ENCODE measurements around the gene SPSB2. TPM values are rescaled to one million over a fixed set of nuclear protein-coding genes. Genes with fewer than 3 reads are reported as not detected.

The SPSB2 gene
- polyA plus RNA-seq, 1 of the 3 experiments (the other 2 are of a cell fraction) = 16.9 TPM

DNA sequence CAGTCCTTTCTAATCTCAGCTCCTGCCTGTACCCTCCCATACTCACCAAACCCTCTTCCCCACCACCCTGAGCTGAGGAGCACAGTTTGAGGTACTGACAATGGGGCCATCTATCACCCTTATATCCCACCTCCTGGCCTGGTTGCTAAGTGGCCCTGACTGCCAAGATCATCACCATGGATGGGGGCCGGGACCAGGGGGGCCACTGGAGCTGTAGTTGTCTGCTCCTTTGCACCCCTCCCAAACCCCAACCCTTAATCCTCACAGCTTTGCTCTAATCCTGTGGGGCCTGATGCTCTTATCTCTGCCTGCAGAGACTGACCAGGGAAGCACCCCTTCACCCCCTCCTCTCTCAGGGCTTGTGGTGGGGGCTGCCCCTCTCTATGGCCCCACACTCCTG, 32.8 kb downstream of the SPSB2 start:
- no peaks in the 10 kb centered on the region for H3K9me3 ChIP-seq
- peaks cover 29 to 65% of the 10 kb centered on the region in 2 experiments for H3K36me3 ChIP-seq (replicated peaks in 1 of 2; ENCODE audit: control insufficient read depth in 1 of 2, insufficient read depth in 2 of 2, low read length in 1 of 2)
- H2AFZ ChIP-seq (ENCODE audit: low read depth) = no peak overlapping the region
- no peak overlapping the region for H3K27ac ChIP-seq (ENCODE audit: low read depth in 2 of 2, low read length in 1 of 2)
- 88% methylated on average over 1 of the region's 1 CpG for WGBS (ENCODE audit: low lambda C conversion rate)
- H3F3A ChIP-seq (replicated peaks; ENCODE audit: insufficient read depth) = peaks cover 8% of the 10 kb centered on the region
- H3K4me2 ChIP-seq = no peak overlapping the region
- no peaks in the 10 kb centered on the region for H3K4me1 ChIP-seq (ENCODE audit: control insufficient read depth in 1 of 2, insufficient read depth in 2 of 2, low read depth in 1 of 2, low read length in 1 of 2)
- 0 out of 2 replicates have a peak, but pooled peaks cover 6% of the 10 kb centered on the region for H4K20me1 ChIP-seq (ENCODE audit: insufficient read depth)
- no peaks in the 10 kb centered on the region for H3K9me2 ChIP-seq
- no peak overlapping the region for H3K9ac ChIP-seq
- TF ChIP-seq NRF1 (IDR thresholded peaks at IDR 0.05; ENCODE audit: low read depth, low read length) (no peak), EP300 (IDR thresholded peaks at IDR 0.05; ENCODE audit: borderline replicate concordance in 1 of 2, low read depth in 1 of 2, low read length in 1 of 2) (no peak), RXRA (IDR thresholded peaks at IDR 0.05; ENCODE audit: borderline replicate concordance, low read depth) (no peak)
- TF ChIP-seq, protein P1, sequence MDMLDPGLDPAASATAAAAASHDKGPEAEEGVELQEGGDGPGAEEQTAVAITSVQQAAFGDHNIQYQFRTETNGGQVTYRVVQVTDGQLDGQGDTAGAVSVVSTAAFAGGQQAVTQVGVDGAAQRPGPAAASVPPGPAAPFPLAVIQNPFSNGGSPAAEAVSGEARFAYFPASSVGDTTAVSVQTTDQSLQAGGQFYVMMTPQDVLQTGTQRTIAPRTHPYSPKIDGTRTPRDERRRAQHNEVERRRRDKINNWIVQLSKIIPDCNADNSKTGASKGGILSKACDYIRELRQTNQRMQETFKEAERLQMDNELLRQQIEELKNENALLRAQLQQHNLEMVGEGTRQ (IDR thresholded peaks at IDR 0.05; ENCODE audit: borderline replicate concordance, low read depth, low read length) = no peak
- TF ChIP-seq, protein P2, sequence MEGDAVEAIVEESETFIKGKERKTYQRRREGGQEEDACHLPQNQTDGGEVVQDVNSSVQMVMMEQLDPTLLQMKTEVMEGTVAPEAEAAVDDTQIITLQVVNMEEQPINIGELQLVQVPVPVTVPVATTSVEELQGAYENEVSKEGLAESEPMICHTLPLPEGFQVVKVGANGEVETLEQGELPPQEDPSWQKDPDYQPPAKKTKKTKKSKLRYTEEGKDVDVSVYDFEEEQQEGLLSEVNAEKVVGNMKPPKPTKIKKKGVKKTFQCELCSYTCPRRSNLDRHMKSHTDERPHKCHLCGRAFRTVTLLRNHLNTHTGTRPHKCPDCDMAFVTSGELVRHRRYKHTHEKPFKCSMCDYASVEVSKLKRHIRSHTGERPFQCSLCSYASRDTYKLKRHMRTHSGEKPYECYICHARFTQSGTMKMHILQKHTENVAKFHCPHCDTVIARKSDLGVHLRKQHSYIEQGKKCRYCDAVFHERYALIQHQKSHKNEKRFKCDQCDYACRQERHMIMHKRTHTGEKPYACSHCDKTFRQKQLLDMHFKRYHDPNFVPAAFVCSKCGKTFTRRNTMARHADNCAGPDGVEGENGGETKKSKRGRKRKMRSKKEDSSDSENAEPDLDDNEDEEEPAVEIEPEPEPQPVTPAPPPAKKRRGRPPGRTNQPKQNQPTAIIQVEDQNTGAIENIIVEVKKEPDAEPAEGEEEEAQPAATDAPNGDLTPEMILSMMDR (IDR thresholded peaks at IDR 0.05) = no peak
- no peak overlapping the region for H3K4me3 ChIP-seq (ENCODE audit: low read depth in 2 of 2, low read length in 1 of 2)
- ChIA-PET POLR2A (interaction anchor here (3.4 to 4.2 kb wide), 2 partner anchors 12 to 32 kb away, joined by 9 to 22 read pairs; partner anchors contain the start of genes CDCA3, SPSB2 and USP5), CTCF (interaction anchor here (0.6 to 19.4 kb wide), 9 partner anchors 8 to 87 kb away, joined by 3 to 225 read pairs (median 3); partner anchors contain the start of genes CDCA3, MLF2, P3H3 and SPSB2)
- DNase-seq = no peak
- H3K79me2 ChIP-seq (ENCODE audit: insufficient read depth) = no peaks in the 10 kb centered on the region
- H3K27me3 ChIP-seq (ENCODE audit: insufficient read depth) = no peaks in the 10 kb centered on the region

DNA sequence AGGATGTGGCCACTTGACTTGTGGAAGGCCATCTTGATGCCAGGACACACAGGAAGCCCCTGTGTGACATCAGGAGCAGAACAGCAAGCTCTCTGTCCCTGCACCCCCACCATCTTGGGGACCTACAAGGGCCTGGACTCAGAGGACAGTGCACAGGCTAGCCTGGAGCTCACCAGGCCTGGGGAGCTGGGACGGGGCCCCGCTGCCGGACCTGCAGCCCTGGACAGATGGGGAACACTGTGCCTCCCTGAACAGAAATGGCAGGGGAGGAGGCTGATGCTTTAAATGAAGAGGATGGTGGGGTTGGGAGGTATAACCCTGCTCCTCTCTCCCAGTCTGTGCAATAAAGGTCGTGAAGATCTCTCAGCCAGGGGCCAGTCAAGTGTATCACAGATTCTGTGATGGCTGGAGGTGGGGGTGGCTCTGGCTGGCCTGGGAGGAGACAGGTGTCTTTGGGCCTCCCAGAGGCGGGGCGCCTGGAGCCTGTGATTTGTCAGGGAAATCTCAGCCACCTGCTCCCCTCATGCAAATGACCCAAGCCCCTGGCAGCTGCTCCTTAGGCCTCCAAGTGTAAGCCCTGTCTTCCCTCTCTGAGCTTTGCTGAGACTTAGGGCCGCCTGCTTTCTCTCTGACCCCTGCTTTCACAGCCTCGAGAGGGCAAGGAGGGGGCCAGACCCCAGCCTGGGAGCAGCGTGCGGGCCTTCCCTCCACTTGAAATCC, 33.5 kb downstream of the SPSB2 start:
- no peaks in the 10 kb centered on the region for H3K27me3 ChIP-seq (ENCODE audit: insufficient read depth)
- POLR2A ChIA-PET = interaction anchor here (3.4 to 4.2 kb wide), 2 partner anchors 12 to 33 kb away, joined by 9 to 22 read pairs; partner anchors contain the start of genes CDCA3, SPSB2 and USP5
- H3K4me3 ChIP-seq (ENCODE audit: low read depth in 2 of 2, low read length in 1 of 2) = no peak overlapping the region
- no peaks in the 10 kb centered on the region for H3K4me1 ChIP-seq (ENCODE audit: control insufficient read depth in 1 of 2, insufficient read depth in 2 of 2, low read depth in 1 of 2, low read length in 1 of 2)
- no peak overlapping the region for H2AFZ ChIP-seq (ENCODE audit: low read depth)
- H3K4me2 ChIP-seq = no peak overlapping the region
- H3K9me3 ChIP-seq = no peaks in the 10 kb centered on the region
- no peaks in the 10 kb centered on the region for H3K79me2 ChIP-seq (ENCODE audit: insufficient read depth)
- TF ChIP-seq TCF12 (IDR thresholded peaks at IDR 0.05) = no peak
- no peak for TF ChIP-seq ELF1 (IDR thresholded peaks at IDR 0.05)
- TF ChIP-seq FOSL2 (IDR thresholded peaks at IDR 0.05; ENCODE audit: borderline replicate concordance, low read depth) = no peak
- TF ChIP-seq GABPA (IDR thresholded peaks at IDR 0.05; ENCODE audit: low read depth) = no peak
- TF ChIP-seq, protein P3, sequence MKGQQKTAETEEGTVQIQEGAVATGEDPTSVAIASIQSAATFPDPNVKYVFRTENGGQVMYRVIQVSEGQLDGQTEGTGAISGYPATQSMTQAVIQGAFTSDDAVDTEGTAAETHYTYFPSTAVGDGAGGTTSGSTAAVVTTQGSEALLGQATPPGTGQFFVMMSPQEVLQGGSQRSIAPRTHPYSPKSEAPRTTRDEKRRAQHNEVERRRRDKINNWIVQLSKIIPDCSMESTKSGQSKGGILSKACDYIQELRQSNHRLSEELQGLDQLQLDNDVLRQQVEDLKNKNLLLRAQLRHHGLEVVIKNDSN (IDR thresholded peaks at IDR 0.05; ENCODE audit: borderline replicate concordance, low read depth) = no peak
- TF ChIP-seq RAD21 (IDR thresholded peaks at IDR 0.05; ENCODE audit: low read length) = no peak
- TF ChIP-seq, protein P4, sequence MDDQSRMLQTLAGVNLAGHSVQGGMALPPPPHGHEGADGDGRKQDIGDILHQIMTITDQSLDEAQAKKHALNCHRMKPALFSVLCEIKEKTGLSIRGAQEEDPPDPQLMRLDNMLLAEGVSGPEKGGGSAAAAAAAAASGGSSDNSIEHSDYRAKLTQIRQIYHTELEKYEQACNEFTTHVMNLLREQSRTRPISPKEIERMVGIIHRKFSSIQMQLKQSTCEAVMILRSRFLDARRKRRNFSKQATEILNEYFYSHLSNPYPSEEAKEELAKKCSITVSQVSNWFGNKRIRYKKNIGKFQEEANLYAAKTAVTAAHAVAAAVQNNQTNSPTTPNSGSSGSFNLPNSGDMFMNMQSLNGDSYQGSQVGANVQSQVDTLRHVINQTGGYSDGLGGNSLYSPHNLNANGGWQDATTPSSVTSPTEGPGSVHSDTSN (IDR thresholded peaks at IDR 0.05) = no peak
- no peak for TF ChIP-seq NFIC (IDR thresholded peaks at IDR 0.05; ENCODE audit: borderline replicate concordance)
- no peak for TF ChIP-seq SIN3A (IDR thresholded peaks at IDR 0.05; ENCODE audit: borderline replicate concordance, low read depth, low read length)
- TF ChIP-seq RXRA (IDR thresholded peaks at IDR 0.05; ENCODE audit: borderline replicate concordance, low read depth) = no peak
- TF ChIP-seq, protein P1 (IDR thresholded peaks at IDR 0.05; ENCODE audit: borderline replicate concordance, low read depth, low read length) = no peak
- TF ChIP-seq MEF2A (IDR thresholded peaks at IDR 0.05; ENCODE audit: borderline replicate concordance, low read depth) = no peak
- TF ChIP-seq, protein P5, sequence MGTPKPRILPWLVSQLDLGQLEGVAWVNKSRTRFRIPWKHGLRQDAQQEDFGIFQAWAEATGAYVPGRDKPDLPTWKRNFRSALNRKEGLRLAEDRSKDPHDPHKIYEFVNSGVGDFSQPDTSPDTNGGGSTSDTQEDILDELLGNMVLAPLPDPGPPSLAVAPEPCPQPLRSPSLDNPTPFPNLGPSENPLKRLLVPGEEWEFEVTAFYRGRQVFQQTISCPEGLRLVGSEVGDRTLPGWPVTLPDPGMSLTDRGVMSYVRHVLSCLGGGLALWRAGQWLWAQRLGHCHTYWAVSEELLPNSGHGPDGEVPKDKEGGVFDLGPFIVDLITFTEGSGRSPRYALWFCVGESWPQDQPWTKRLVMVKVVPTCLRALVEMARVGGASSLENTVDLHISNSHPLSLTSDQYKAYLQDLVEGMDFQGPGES (IDR thresholded peaks at IDR 0.05; ENCODE audit: low read depth, low read length) = no peak
- 93% methylated on average over 5 of the region's 10 CpGs for WGBS (ENCODE audit: low lambda C conversion rate)
- H3K36me3 ChIP-seq (replicated peaks in 1 of 2; ENCODE audit: control insufficient read depth in 1 of 2, insufficient read depth in 2 of 2, low read length in 1 of 2) = peaks cover 31 to 58% of the 10 kb centered on the region in 2 experiments
- H4K20me1 ChIP-seq (ENCODE audit: insufficient read depth) = 0 out of 2 replicates have a peak, but pooled peaks cover 6% of the 10 kb centered on the region
- CTCF ChIA-PET = interaction anchor here (0.6 to 19.4 kb wide), 14 partner anchors 9 to 155 kb away, joined by 3 to 225 read pairs (median 3); partner anchors contain the start of genes CDCA3, MLF2, P3H3 and SPSB2
- DNase-seq = no peak
- H3K9me2 ChIP-seq = no peaks in the 10 kb centered on the region
- no peak overlapping the region for H3K27ac ChIP-seq (ENCODE audit: low read depth in 2 of 2, low read length in 1 of 2)
- H3F3A ChIP-seq (replicated peaks; ENCODE audit: insufficient read depth) = peaks cover 4% of the 10 kb centered on the region
- no peak overlapping the region for H3K9ac ChIP-seq

Data from SK-N-SH (cell line).